ENCODE results near the gene CSNK1G3. TPM values are rescaled to one million over a fixed set of nuclear protein-coding genes. Genes with fewer than 3 reads are reported as not detected.

Gene CSNK1G3
- total RNA-seq, 1 donor from 2014 or later, result 65.7 TPM

GRCh38 chr5:123476731-123477130, 35.2 kb upstream of the CSNK1G3 start:
- no peak for DNase-seq (ENCODE audit: low spot score, unreplicated experiment)
- Mint-ChIP-seq H3K4me3 (ENCODE audit: low read depth) (no peak overlapping the region), H3K9me3 (ENCODE audit: low read depth) (no peaks in the 10 kb centered on the region), H3K4me1 (ENCODE audit: low read depth) (no peaks in the 10 kb centered on the region), H3K27ac (no peak overlapping the region), H3K36me3 (ENCODE audit: insufficient read depth) (no peaks in the 10 kb centered on the region), H3K27me3 (peaks cover 3% of the 10 kb centered on the region)
- TF ChIP-seq CTCF (IDR thresholded peaks at IDR 0.05; ENCODE audit: unreplicated experiment), result no peak

GRCh38 chr5:123478546-123478945, 33.4 kb upstream of the CSNK1G3 start:
- H3K9me3 Mint-ChIP-seq (ENCODE audit: low read depth), result no peaks in the 10 kb centered on the region
- DNase-seq (ENCODE audit: low spot score, unreplicated experiment), result no peak
- H3K27me3 Mint-ChIP-seq, result peaks cover 3% of the 10 kb centered on the region
- TF ChIP-seq CTCF (IDR thresholded peaks at IDR 0.05; ENCODE audit: unreplicated experiment), result no peak
- H3K36me3 Mint-ChIP-seq (ENCODE audit: insufficient read depth), result no peaks in the 10 kb centered on the region
- H3K4me1 Mint-ChIP-seq (ENCODE audit: low read depth), result no peaks in the 10 kb centered on the region
- H3K27ac Mint-ChIP-seq, result no peak overlapping the region
- no peak overlapping the region for H3K4me3 Mint-ChIP-seq (ENCODE audit: low read depth)

GRCh38 chr5:123482258-123482657, 29.7 kb upstream of the CSNK1G3 start:
- DNase-seq (ENCODE audit: low spot score, unreplicated experiment), result no peak

GRCh38 chr5:123483446-123484077, 28.4 kb upstream of the CSNK1G3 start:
- Mint-ChIP-seq H3K27me3 (peaks cover 15% of the 10 kb centered on the region), H3K4me1 (ENCODE audit: low read depth) (no peaks in the 10 kb centered on the region), H3K4me3 (ENCODE audit: low read depth) (no peak overlapping the region), H3K9me3 (ENCODE audit: low read depth) (no peaks in the 10 kb centered on the region), H3K27ac (no peak overlapping the region), H3K36me3 (ENCODE audit: insufficient read depth) (no peaks in the 10 kb centered on the region)
- DNase-seq (ENCODE audit: low spot score, unreplicated experiment), result no peak
- TF ChIP-seq CTCF (IDR thresholded peaks at IDR 0.05; ENCODE audit: unreplicated experiment), result no peak

More at GRCh38 chr5:123482258-123482657, 29.7 kb upstream of the CSNK1G3 start:
- no peak for TF ChIP-seq CTCF (IDR thresholded peaks at IDR 0.05; ENCODE audit: unreplicated experiment)
- Mint-ChIP-seq H3K27ac (no peak overlapping the region), H3K9me3 (ENCODE audit: low read depth) (no peaks in the 10 kb centered on the region), H3K4me1 (ENCODE audit: low read depth) (no peaks in the 10 kb centered on the region), H3K4me3 (ENCODE audit: low read depth) (no peak overlapping the region), H3K27me3 (peaks cover 6% of the 10 kb centered on the region), H3K36me3 (ENCODE audit: insufficient read depth) (no peaks in the 10 kb centered on the region)

GRCh38 chr5:123485275-123485674, 26.7 kb upstream of the CSNK1G3 start:
- Mint-ChIP-seq H3K9me3 (ENCODE audit: low read depth) (no peaks in the 10 kb centered on the region), H3K27me3 (peaks cover 15% of the 10 kb centered on the region), H3K4me3 (ENCODE audit: low read depth) (no peak overlapping the region), H3K4me1 (ENCODE audit: low read depth) (no peaks in the 10 kb centered on the region), H3K36me3 (ENCODE audit: insufficient read depth) (no peaks in the 10 kb centered on the region), H3K27ac (no peak overlapping the region)
- TF ChIP-seq CTCF (IDR thresholded peaks at IDR 0.05; ENCODE audit: unreplicated experiment), result no peak
- DNase-seq (ENCODE audit: low spot score, unreplicated experiment), result no peak

Data from progenitor cell of endocrine pancreas (in vitro differentiated cells).